Right ventricle myocardium inferior (tissue), 1 donor: Measurements from ENCODE around the gene ATP1B1. TPM values are rescaled to one million over a fixed set of nuclear protein-coding genes. Genes with fewer than 3 reads are reported as not detected.
A peak's percentile ranks its signal among the peaks of the same experiment; 100 is the strongest.
"Not testable (repeated sequence)": the region's sequence is repeated elsewhere in the genome, so short reads cannot be mapped to it uniquely, and the experiment has no call there.

Source experiments
- ATAC-seq: fragments of 200-7000 bp; cut with Tn5 transposase; one replicate; pipeline ENCODE4 v1.9.1; 2020; ENCODE audit warnings: mild to moderate bottlenecking, moderate library complexity
- DNase-seq: peaks from one replicate; pipeline ENCODE4 v3.0.0; 2021; ENCODE audit errors: missing footprints
- intact Hi-C: fragments of 100-400 bp; cut with DNase I; formaldehyde crosslinking; loops from one replicate; pipeline ENCODE4 v1.11.0; 2022
- total RNA-seq: library from RNA; stranded (reverse); fragmentation: NEBNext Ultra II Directional; extraction: Animal tissue kit (Norgen Biotek cat#: 25700); gene quantifications from one replicate; pipeline ENCODE4 v1.2.1, GENCODE V29; 2021
- donor health status: DM: no; HTN: yes; CAD: no; lungs with severe emphysema.

ATP1B1 gene
- total RNA-seq, 1 donor from 2014 or later: 335 TPM

DNA sequence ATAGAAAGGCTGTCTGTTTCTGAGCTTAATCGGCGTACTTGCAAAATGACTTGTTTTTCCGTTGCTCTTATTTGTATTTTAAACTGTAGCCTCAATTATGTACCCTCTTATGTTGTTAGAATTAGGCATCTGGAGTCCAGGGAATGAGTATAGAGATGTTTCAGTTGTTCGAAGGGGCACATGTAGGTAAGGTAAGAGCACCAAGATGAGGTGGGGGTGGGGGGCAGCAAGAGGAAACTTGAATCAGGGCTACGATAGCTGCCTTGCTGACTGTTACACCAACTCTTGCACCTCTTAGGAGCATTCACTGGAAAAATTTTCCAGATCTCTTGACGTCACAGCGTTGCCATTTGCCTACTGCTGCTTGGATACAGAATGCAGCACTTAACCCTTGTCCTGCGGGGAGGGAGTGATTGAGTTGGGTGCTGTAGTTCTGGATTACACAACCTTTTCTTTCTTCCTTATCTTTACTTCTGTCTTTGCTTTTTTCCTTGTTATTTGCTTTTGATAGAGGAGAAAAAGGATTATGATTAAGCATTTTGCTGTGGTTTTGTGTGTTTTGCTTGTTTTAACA lies 3.2 kb downstream of the ATP1B1 start:
- ATAC-seq: peak; percentile 24
- DNase-seq: no peak
- intact Hi-C loops: loop anchor here (2.0 to 10.0 kb wide), 6 partner anchors 67 to 497 kb away; partner anchors contain the start of gene SLC19A2

GRCh38 chr1:169110236-169110635 lies 3.7 kb downstream of the ATP1B1 start:
- DNase-seq (no peak), ATAC-seq (no peak)
- intact Hi-C loops: no loop called here

DNA sequence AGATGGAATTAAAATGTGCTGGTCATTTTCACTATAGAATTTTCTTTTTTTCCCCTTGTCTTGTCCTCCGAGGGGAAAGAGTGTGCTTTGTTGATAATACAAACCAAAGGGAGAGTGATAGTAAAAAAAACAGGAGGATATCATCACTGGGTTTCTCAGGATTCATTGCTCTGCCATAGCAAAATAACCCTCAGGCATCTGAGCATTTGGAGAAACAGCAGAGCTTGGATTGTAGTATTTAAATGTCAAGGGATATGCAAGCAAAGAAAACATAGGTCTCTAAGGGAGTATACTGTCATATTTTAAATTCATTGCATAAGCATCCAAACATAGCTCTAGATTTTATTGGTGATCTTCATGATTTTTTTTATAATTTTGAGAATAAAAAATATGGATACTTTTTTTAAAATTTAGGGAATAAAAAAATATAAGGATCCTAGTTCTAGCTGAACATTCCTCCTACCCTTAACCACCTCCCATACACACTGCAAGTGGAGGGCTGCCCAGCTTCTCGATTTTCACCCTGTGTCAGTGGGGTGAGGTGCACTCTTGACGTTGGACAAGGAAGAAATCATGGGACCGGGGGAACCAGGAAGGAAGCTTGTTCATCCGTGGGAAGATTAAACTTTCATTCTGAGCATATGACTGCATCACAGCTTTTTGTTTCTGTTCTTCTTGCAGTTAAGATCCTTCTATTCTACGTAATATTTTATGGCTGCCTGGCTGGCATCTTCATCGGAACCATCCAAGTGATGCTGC lies 4.4 kb downstream of the ATP1B1 start:
- no peak for DNase-seq
- intact Hi-C loops: no loop called here
- no peak for ATAC-seq

GRCh38 chr1:169111472-169111871 lies 5.0 kb downstream of the ATP1B1 start:
- no peak for ATAC-seq
- DNase-seq: no peak
- intact Hi-C loops: no loop called here

DNA sequence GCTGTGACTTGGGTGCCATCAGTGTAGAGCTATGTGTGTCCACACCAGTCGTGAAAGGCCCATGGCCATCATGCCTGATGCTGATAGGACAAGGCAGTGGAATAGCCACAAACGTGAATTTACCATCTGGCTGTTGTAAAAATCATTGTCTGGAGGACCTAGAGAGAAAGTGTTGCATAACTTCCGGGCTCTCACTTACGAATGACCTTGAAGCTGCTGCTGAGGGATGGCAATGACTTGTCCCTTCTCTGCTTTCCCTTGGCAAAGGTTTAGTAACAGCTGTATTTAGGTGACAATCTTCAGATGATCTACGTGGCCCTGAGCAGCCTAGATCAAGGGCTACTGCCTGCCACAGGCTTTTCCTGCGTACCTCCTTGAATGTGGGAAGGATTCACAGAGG lies 5.8 kb downstream of the ATP1B1 start:
- intact Hi-C loops: no loop called here
- ATAC-seq (no peak), DNase-seq (no peak)

DNA sequence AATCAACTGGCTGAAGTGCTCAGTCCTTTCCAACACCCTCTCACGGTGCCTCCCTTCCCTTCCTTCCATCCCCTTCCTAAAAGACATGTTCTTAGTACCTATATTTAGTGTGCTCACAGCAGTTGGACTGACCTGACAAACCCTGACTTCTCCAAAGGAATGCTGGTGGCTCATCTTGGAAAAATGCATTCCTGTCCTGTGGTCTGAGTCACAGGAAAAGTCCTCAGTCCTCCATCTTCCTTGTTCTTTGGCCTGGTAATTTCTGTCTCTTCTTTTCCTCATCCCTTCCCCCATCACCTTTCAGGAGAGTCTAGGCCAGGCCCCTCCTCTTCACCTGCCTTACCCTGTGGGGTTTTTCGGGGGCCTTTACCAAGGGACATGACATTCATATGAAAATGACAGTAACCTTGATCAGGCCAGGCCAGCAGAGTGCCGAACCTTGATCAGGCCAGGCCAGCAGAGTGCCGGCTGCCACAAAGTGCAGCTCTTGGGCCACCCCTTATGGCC lies 7.2 kb downstream of the ATP1B1 start:
- intact Hi-C loops: no loop called here
- DNase-seq (no peak), ATAC-seq (no peak)

- peak; percentile 68 for ATAC-seq
- DNase-seq: no peak
- intact Hi-C loops: no loop called here
Observed at GRCh38 chr1:169115891-169116585, 9.5 kb downstream of the ATP1B1 start.

- ATAC-seq: no peak
- intact Hi-C loops: no loop called here
Observed at GRCh38 chr1:169117014-169117413, 10.5 kb downstream of the ATP1B1 start.

DNA sequence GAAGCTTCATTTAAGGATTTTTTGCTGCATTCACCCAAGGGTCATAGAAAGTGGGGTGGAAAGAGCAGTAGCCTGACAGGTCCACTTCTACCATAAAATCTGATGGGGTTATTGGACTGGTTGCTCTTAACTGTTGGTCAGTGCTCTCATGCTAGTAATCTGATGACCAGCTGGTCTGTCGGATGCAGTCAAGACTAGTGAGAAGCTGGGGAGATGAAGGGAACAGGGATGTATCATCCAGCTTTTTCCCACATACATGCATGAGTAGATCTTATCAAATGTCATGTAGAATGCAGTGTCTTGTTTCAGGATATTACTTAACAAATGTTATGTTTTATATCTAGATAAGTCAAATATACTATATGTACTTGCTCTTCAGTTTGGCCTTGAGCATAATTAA lies 11.1 kb downstream of the ATP1B1 start:
- intact Hi-C loops: no loop called here
- DNase-seq (no peak), ATAC-seq (no peak)

More at GRCh38 chr1:169117014-169117413, 10.5 kb downstream of the ATP1B1 start:
- DNase-seq: no peak

DNA sequence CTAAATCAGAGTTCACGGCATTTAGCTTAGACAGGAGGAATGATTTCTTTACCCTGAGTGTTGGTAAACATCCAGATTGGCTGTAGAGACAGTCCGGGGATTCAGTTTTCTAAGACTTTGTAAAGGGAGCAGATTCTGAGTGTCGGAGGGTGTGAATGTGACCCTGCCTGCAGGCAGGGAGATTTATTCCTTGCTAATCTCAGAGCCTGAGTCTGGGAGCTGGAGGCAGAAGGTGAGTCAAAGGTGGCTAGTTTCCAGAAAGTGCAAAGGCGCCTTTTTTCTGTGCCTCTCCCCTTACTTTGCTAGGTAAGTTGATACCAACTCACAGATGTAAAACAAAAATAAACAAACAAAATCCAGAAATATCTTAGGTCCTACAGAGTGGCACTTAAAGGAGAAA lies 11.7 kb downstream of the ATP1B1 start:
- ATAC-seq: no peak
- DNase-seq: no peak
- intact Hi-C loops: no loop called here

GRCh38 chr1:169119405-169119804 lies 12.9 kb downstream of the ATP1B1 start:
- no peak for ATAC-seq
- DNase-seq: no peak
- intact Hi-C loops: no loop called here

- ATAC-seq: no peak
- intact Hi-C loops: no loop called here
Observed at GRCh38 chr1:169120066-169120465, 13.6 kb downstream of the ATP1B1 start.

DNA sequence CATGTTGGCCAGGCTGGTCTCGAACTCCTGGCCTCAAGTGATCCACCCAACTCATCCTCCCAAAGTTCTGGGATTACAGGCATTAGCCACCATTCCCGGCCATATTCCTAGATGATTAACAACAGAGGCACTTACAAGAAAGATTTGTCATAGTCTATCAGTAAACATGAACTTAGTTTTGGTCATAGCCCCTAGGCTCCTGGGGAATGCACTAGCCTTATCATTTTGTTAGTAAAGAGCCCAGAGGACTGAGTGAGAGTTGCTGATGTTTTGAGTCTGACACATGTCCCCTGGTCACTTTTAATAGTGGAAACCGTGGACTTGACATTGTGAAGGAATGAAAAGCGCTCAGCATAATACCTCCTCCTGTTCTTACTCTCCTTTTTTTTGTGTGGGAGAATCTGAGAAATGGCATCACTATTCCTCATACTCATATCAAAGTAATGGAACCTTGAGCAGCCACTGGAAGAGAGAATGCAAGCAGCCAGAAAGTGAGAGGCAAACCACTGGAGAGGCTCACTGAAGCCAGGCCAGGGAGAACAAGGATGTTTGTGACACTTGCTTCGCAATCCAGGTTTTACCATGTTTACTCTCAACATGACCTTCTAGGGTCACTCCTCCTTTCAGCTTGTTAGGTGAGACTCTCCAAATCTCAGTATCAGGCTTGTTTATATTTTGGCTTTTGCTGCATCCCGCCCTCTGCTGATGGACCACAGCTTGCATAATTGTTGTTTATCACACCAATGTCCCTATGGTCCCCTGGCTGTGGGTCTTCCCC lies 14.8 kb downstream of the ATP1B1 start:
- no peak for DNase-seq
- ATAC-seq: peak; percentile 22
- intact Hi-C loops: no loop called here

More at GRCh38 chr1:169120066-169120465, 13.6 kb downstream of the ATP1B1 start:
- no peak for DNase-seq

DNA sequence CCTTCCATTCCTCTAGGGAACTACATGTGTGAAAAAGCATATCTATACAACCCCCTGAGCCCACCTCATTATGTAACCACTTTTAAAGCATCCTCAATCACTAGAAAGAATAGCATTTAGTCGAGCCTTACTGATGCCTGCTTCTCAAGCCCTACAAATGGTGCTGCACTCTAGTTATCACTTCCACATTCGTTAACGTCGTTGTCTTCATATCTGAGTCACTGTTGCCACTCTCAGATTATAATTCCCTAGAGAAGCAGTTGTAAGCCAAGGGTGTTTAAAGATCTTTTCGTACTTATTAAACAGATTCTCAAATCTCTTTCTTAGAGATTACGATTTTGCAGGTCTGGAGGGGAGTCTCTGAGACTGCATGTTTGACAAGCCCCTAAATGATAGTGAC lies 16.5 kb downstream of the ATP1B1 start:
- ATAC-seq (no peak), DNase-seq (no peak)
- intact Hi-C loops: no loop called here

DNA sequence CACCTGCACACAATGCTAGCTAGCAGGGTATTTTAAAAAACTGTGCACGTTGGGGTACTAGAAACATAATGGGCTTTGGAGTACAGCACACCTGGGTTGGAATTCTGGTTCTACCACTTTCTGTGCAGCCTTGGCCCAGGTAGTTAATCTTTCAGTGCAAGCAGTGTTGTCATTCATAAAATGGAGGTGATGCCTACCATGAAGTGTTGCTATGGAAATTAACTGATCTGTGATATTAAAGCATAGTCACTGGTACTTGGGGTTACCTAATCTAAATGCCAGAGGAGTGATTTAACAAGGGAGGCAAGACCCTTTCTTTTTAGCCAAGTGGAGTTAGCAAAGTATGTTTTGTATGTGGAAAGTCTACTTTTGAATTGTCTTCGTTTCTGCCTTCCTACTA lies 18.0 kb downstream of the ATP1B1 start:
- intact Hi-C loops: no loop called here
- no peak for ATAC-seq

DNA sequence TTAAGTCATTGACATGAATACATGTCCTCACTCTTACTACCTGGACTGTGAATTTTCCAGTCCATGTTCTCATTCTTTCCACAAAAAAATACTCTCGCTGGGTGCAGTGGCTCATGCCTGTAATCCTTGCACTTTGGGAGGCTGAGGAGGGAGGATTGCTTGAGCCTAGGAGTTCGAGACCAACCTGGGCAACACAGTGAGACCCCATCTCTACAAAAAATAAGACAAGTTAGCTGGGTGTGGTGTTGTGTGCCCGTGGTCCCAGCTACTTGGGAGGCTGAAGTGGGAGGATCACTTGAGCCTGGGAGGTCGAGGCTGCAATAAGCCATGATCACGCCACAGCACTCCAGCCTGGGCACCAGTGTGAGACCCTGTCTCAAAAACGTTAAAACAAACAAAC lies 19.1 kb downstream of the ATP1B1 start:
- ATAC-seq, intact Hi-C loops: not testable (repeated sequence)

More for the DNA sequence above, 18.0 kb downstream of the ATP1B1 start:
- no peak for DNase-seq

GRCh38 chr1:169126335-169126734 lies 19.8 kb downstream of the ATP1B1 start:
- intact Hi-C loops: no loop called here
- DNase-seq (no peak), ATAC-seq (no peak)

More for the DNA sequence above, 19.1 kb downstream of the ATP1B1 start:
- DNase-seq: not testable (repeated sequence)

DNA sequence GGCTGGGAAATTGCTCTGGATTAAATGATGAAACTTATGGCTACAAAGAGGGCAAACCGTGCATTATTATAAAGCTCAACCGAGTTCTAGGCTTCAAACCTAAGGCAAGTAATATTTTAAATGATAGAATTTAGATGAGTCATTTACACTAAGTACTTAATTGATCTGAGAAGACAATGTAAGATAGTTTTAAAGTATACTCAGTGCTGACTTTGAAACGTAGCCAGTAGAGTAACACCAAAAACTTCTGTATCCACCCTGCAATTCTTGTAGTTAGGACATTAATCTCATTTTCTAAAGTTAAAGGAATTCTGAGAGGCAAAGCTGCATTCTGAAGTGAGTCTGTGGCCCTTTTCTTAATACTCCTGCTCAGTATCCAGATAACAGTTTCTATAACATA lies 20.8 kb downstream of the ATP1B1 start:
- ATAC-seq: no peak
- intact Hi-C loops: no loop called here
- no peak for DNase-seq

- ATAC-seq: no peak
- intact Hi-C loops: no loop called here
- DNase-seq: no peak
Observed at GRCh38 chr1:169128562-169128961, 22.1 kb downstream of the ATP1B1 start.
